Upper lobe of left lung (tissue), 6 donors: ENCODE measurements around the gene S100A10. TPM values are rescaled to one million over a fixed set of nuclear protein-coding genes. Genes with fewer than 3 reads are reported as not detected.

Experiments
- ATAC-seq, 2 donors: fragments of 200-7000 bp; cut with Tn5 transposase; one replicate each; pipeline ENCODE4 v1.9.1; 2022; ENCODE audit warnings: mild to moderate bottlenecking in 2 of 2, moderate library complexity in 2 of 2; ENCODE audit not compliant: low FRiP score in 2 of 2
- DNase-seq, 2 donors: peaks; one replicate each; pipeline ENCODE4 v3.0.0-alpha.2; 2019 to 2020
- H3K27ac ChIP-seq, 4 donors: fragments of 200-600 bp; sonication (generic); one replicate each; pipeline ENCODE4 v1.5.1; 2016 to 2019
- H3K27me3 ChIP-seq, 4 donors: fragments of 200-600 bp; sonication (generic); one replicate each; pipeline ENCODE4 v1.5.1; 2017 to 2019
- H3K36me3 ChIP-seq, 4 donors: fragments of 200-600 bp; sonication (generic); one replicate each; pipeline ENCODE4 v1.5.1; 2016 to 2019
- H3K4me1 ChIP-seq, 4 donors: fragments of 200-600 bp; sonication (generic); one replicate each; pipeline ENCODE4 v1.5.1; 2018 to 2019
- H3K4me3 ChIP-seq, 4 donors: fragments of 200-600 bp; sonication (generic); one replicate each; pipeline ENCODE4 v1.5.1; 2017 to 2019; ENCODE audit warnings: mild to moderate bottlenecking in 2 of 4, moderate library complexity in 1 of 4
- H3K9me3 ChIP-seq, 4 donors: fragments of 200-600 bp; sonication (generic); one replicate each; pipeline ENCODE4 v1.5.1; 2018 to 2019
- EP300 ChIP-seq, 4 donors: sonication (generic); formaldehyde crosslinking; IDR thresholded peaks; one replicate each; pipeline ENCODE4 v1.5.1; 2017; ENCODE audit warnings: antibody characterized with exemption in 4 of 4, control low read depth in 2 of 4
- POLR2A ChIP-seq, 4 donors: fragments of 450-650 bp; IDR thresholded peaks; one replicate each; pipeline ENCODE4 v1.5.1; 2016 to 2017; ENCODE audit warnings: antibody characterized with exemption in 4 of 4, mild to moderate bottlenecking in 2 of 4
- POLR2AphosphoS5 ChIP-seq, 2 donors: sonication (generic); formaldehyde crosslinking; IDR thresholded peaks; one replicate each; pipeline ENCODE4 v1.5.1; 2017; ENCODE audit warnings: antibody characterized with exemption in 2 of 2
- WGBS, 2 donors: methylation state at CpG; one replicate each; pipeline ENCODE4 v1.1.5; 2017 to 2018; 5-methylcytosine and 5-hydroxymethylcytosine counted together
- total RNA-seq, 6 donors: library from RNA; depleted of rRNA in 4 of 6; stranded (reverse); fragments of >200 nt in 4 of 6; gene quantifications; one replicate each; pipeline versions ENCODE4 v1.1.0 to v1.2.1, GENCODE V29; 2016 to 2021
- TF ChIP-seq, protein P1 (sequence below), 6 experiments: fragments of 450-650 bp in 4 of 6; fragments of 200-600 bp in 2 of 6; sonication (generic) in 2 of 6; IDR thresholded peaks; one replicate each; pipeline ENCODE4 v1.5.1; 2016 to 2019; ENCODE audit warnings: antibody characterized with exemption in 6 of 6
- donor health status: DM: no; HTN: no; CAD: no; lungs with moderate emphysema.
- donor health status: DM: no; HTN: yes; CAD: no; lungs with severe emphysema.

Gene S100A10
- total RNA-seq, 6 donors from 2014 or later = 79.6 to 785 (median 432) TPM

DNA sequence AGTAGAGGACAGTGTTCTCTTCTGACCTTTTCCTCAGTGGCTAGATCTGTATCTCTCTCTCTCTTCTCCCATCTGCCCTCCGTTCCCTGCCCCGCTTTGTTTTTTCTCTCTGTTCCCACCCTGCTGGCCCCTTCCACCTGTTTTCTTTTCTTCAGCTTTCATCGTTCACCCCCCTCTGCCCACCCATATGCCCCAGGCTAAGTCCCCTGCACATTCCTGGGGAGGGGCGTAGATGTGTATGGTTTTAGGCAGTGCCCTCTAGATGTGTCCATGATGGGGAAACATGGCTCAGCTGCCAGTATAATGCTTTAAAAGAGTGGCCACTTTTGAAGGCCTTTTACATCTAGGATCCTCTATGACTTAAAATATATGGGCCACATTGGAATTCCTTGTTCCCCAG, 29.6 kb upstream of the S100A10 start:
- 88 to 89% methylated on average over 4 of the region's 4 CpGs for WGBS, 2 donors
- no peak overlapping the region for H3K4me3 ChIP-seq

DNA sequence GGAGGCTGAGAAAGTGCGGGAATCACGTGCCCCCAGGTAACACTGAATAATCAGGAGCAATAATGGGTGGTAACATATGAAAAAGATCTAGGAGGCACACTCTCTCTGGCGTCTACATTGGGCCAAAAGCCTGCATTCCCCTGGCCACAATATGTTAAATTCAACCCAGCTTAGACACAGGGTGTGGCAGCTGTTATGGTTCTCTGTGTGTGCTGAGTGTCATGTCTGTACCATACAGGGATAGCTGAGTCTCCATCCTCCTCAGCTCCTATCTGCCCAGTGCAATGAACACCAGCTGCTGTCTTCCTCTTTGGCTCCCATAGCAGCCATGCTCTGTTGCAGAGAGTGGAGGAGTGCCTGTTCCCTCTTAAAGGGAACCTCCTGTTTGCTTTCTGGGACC, 28.8 kb upstream of the S100A10 start:
- WGBS, 2 donors = 78 to 85% methylated on average over 3 of the region's 3 CpGs

More for the DNA sequence above, 29.6 kb upstream of the S100A10 start:
- Histone ChIP-seq H3K27ac (no peak overlapping the region), H3K36me3 (no peaks in the 10 kb centered on the region), H3K27me3 (no peaks in the 10 kb centered on the region), H3K9me3 (no peaks in the 10 kb centered on the region), H3K4me1 (no peaks in the 10 kb centered on the region)
- no peak for ATAC-seq
- TF ChIP-seq POLR2AphosphoS5 (IDR thresholded peaks at IDR 0.05) = no peak
- TF ChIP-seq, protein P1, sequence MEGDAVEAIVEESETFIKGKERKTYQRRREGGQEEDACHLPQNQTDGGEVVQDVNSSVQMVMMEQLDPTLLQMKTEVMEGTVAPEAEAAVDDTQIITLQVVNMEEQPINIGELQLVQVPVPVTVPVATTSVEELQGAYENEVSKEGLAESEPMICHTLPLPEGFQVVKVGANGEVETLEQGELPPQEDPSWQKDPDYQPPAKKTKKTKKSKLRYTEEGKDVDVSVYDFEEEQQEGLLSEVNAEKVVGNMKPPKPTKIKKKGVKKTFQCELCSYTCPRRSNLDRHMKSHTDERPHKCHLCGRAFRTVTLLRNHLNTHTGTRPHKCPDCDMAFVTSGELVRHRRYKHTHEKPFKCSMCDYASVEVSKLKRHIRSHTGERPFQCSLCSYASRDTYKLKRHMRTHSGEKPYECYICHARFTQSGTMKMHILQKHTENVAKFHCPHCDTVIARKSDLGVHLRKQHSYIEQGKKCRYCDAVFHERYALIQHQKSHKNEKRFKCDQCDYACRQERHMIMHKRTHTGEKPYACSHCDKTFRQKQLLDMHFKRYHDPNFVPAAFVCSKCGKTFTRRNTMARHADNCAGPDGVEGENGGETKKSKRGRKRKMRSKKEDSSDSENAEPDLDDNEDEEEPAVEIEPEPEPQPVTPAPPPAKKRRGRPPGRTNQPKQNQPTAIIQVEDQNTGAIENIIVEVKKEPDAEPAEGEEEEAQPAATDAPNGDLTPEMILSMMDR (IDR thresholded peaks at IDR 0.05) = no peak
- TF ChIP-seq POLR2A (IDR thresholded peaks at IDR 0.05) = no peak
- TF ChIP-seq EP300 (IDR thresholded peaks at IDR 0.05) = no peak
- DNase-seq = no peak

DNA sequence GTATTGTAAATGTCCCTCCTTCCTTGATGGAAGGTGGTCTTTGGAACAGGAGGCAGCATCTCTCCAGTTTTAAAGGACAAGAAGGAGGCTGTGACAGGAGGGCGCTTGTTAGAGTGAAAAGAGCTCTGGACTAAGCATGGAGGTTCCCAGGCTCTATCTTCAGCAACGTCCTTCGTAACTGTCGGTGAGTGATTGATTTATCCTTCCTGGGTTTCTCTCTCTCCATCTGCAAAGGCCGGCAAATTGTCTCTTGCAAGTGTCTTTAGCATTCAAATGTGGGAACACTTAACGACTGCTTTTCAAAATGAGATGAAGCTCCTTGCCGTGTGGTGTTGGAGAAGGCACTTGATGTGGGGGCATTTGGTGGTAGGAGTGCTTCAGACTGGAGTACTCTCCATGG, 27.9 kb upstream of the S100A10 start:
- no peak for ATAC-seq
- Histone ChIP-seq H3K36me3 (no peaks in the 10 kb centered on the region), H3K27ac (no peak overlapping the region), H3K4me1 (no peaks in the 10 kb centered on the region), H3K9me3 (no peaks in the 10 kb centered on the region), H3K27me3 (no peaks in the 10 kb centered on the region), H3K4me3 (no peak overlapping the region)
- WGBS, 2 donors = 79 to 86% methylated on average over 7 of the region's 7 CpGs
- no peak for DNase-seq
- TF ChIP-seq EP300 (IDR thresholded peaks at IDR 0.05) = no peak

More for the DNA sequence above, 28.8 kb upstream of the S100A10 start:
- TF ChIP-seq, protein P1 (IDR thresholded peaks at IDR 0.05) = no peak
- TF ChIP-seq POLR2A (IDR thresholded peaks at IDR 0.05) = no peak
- no peak for TF ChIP-seq EP300 (IDR thresholded peaks at IDR 0.05)
- no peak for TF ChIP-seq POLR2AphosphoS5 (IDR thresholded peaks at IDR 0.05)
- no peak overlapping the region for H3K4me3 ChIP-seq
- H3K9me3 ChIP-seq = no peaks in the 10 kb centered on the region
- H3K27ac ChIP-seq = no peak overlapping the region
- ATAC-seq (no peak), DNase-seq (no peak)
- H3K4me1 ChIP-seq = no peaks in the 10 kb centered on the region
- no peaks in the 10 kb centered on the region for H3K27me3 ChIP-seq
- no peaks in the 10 kb centered on the region for H3K36me3 ChIP-seq

DNA sequence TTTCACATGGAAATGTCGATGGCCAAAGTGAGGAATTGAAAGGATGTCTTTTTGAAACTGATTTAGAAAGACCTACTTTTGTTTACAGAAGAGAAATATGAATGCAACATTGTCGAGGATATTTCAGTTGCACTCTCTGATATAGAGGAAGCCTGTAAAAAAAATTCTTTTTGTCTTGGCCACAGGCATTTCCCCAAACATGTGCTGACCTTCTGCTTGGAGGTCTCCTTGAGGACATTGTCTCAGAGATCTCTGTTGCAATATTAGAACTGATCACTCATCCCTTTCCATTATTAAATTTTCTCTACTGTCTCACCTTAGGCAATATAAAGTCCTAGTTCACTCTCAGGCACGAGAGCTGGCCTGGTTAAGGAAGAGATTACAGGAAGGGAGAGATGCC, 27.2 kb upstream of the S100A10 start:
- TF ChIP-seq POLR2A (IDR thresholded peaks at IDR 0.05) (no peak), EP300 (IDR thresholded peaks at IDR 0.05) (no peak), POLR2AphosphoS5 (IDR thresholded peaks at IDR 0.05) (no peak)
- TF ChIP-seq, protein P1 (IDR thresholded peaks at IDR 0.05) = no peak
- H3K27me3 ChIP-seq = no peaks in the 10 kb centered on the region

DNA sequence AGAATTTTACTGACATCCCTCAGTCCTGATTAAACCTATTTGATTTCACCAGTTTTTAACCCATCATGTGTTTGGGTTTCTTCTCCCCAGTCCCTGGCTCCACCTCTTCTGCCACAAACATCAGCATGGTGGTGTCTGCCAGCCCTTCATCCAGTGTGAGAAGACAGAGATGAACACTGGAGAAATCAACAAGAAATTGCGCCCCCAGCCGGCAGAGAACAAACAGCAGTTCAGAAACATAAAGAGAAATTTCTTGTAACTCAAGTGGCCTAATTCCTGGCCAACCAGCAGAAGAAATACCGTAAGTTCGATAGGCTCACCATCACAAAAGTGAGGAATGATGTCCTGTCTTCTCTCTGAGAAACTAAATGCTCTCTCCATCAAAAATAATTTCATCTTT, 24.9 kb upstream of the S100A10 start:
- DNase-seq (peak in 1 of 2 donors; percentile 43), ATAC-seq (no peak)
- H3K27ac ChIP-seq = no peak overlapping the region
- TF ChIP-seq, protein P1 (IDR thresholded peaks at IDR 0.05) = no peak
- TF ChIP-seq POLR2AphosphoS5 (IDR thresholded peaks at IDR 0.05) (no peak), EP300 (IDR thresholded peaks at IDR 0.05) (no peak), POLR2A (IDR thresholded peaks at IDR 0.05) (no peak)
- 39 to 54% methylated on average over 4 of the region's 4 CpGs for WGBS, 2 donors
- H3K4me1 ChIP-seq = no peaks in the 10 kb centered on the region
- no peaks in the 10 kb centered on the region for H3K36me3 ChIP-seq
- H3K4me3 ChIP-seq = no peak overlapping the region
- H3K9me3 ChIP-seq = no peaks in the 10 kb centered on the region
- H3K27me3 ChIP-seq = no peaks in the 10 kb centered on the region

More for the DNA sequence above, 27.2 kb upstream of the S100A10 start:
- H3K36me3 ChIP-seq = no peaks in the 10 kb centered on the region
- no peak overlapping the region for H3K4me3 ChIP-seq
- no peak overlapping the region for H3K27ac ChIP-seq
- DNase-seq = no peak
- WGBS, 2 donors = 52 to 58% methylated on average over 3 of the region's 3 CpGs
- no peaks in the 10 kb centered on the region for H3K9me3 ChIP-seq
- no peak for ATAC-seq
- no peaks in the 10 kb centered on the region for H3K4me1 ChIP-seq
